HG03135 (cell line): ENCODE results near the gene ADAT3.

Experiments
- ATAC-seq: cut with Tn5 transposase; IDR thresholded peaks from one replicate; pipeline ENCODE4 v1.9.1; 2021; ENCODE audit warnings: mild to moderate bottlenecking, moderate library complexity; ENCODE audit not compliant: unreplicated experiment

The ADAT3 gene

GRCh38 chr19:1955171-1956121, 50.2 kb downstream of the ADAT3 start:
- no peak for ATAC-seq

- ATAC-seq, result no peak
Observed at GRCh38 chr19:1956122-1956494, 50.9 kb downstream of the ADAT3 start.

DNA sequence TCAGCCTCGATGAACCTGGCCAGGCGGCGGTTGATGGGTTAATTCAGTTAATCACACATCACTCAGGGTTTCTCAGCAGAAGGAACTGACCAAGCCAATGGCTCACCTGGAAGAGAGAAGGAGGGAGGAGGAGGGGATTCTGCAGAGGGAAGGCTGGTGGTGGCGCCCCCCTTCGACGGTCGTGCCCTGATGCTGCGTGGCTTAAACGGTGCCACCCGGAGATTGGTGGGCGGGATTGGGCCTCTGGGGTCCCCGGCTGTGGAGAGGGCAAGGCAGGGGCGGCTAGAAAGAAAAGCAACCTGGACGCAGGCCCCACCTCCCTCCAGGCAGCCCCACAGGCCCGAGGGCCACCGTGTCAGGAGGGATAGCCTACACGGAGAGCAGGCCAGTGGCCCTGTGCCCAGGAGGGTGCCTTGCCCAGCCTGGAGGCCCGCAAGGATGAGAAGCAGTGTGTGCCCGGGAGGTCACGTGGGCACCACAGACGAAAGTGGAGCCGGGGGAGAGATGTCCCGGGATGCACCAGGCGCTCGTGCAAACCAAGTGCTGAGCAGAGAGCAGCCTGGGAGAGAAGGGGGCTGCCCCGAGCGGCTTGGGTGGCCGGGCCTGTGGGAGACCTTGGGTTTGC, 51.8 kb downstream of the ADAT3 start:
- ATAC-seq, result no peak

- no peak for ATAC-seq
Observed at GRCh38 chr19:1957562-1958248, 52.5 kb downstream of the ADAT3 start.

GRCh38 chr19:1959928-1960589, 54.9 kb downstream of the ADAT3 start:
- no peak for ATAC-seq

DNA sequence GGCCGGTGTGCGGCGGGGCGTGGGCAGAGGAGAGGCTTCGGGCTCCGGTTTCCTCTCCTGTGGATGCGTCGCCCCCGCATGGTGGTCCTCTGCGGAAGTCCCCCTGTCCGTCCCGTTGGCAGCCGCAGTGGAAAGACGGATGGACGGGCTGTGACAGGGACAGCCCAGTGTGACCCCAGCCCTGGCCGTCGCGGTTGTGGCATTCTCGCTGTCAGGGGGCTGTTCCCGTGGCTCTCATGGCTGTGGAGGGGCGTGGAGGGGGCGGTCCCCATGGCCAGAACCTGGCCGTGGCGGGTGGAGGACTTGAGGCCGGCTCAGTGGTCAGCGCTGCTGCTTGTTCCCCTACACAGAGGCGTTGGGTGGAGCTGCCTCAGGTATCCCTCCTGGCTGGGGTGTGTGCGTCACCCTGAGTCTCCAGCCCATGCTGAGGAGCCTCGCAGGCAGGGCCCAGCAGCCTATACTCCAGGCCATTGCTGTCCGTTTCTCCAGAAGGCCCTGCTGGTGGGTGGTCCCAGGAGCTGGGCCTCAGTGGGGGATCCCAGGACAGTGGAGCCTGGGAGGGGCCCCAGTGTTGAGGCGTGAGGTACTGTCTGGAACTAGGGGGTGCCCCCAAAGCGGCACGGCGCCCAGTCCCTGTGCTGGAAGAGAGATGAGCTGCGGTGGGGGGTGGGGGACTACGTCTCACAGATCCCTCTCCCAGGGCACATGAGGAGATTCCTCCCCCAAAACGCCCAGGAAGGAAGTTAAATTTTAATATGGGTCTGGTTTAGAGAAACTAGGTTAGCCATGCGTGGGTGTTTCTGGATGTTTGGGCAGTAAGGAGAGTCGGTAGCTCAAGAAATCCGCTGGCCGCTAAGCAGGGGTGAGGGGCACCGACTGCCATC, 56.0 kb downstream of the ADAT3 start:
- ATAC-seq, result no peak

DNA sequence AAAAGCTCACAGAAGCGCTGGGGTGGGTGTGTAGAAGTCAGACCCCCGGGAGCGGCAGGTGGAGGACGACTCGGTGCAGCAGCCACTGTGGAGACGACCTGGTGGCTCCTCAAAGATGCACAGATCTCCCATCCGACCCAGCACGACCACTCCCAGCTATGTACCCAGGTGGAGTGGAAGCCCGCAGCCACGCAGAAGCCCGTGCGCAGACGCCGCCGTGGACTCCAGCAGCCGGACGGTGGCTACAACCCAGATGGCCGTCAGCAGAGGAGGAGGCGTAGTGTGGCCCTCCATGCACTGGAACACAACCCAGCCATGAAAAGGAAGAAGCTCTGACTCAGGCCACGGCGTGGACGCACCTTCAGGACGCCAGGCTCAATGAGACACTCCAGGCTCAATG, 57.5 kb downstream of the ADAT3 start:
- ATAC-seq, result no peak
